ENCODE measurements around the gene LFNG. TPM values are rescaled to one million over a fixed set of nuclear protein-coding genes. Genes with fewer than 3 reads are reported as not detected.

LFNG gene, protein sequence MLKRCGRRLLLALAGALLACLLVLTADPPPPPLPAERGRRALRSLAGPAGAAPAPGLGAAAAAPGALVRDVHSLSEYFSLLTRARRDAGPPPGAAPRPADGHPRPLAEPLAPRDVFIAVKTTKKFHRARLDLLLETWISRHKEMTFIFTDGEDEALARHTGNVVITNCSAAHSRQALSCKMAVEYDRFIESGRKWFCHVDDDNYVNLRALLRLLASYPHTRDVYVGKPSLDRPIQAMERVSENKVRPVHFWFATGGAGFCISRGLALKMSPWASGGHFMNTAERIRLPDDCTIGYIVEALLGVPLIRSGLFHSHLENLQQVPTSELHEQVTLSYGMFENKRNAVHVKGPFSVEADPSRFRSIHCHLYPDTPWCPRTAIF
- polyA plus RNA-seq (2014; cell fraction: cytosol; rRNA removed) = 21.8 and 24.5 TPM in 2 replicates
- polyA plus RNA-seq (2014; cell fraction: nucleus; rRNA removed) = 50.4 and 51.5 TPM in 2 replicates

DNA sequence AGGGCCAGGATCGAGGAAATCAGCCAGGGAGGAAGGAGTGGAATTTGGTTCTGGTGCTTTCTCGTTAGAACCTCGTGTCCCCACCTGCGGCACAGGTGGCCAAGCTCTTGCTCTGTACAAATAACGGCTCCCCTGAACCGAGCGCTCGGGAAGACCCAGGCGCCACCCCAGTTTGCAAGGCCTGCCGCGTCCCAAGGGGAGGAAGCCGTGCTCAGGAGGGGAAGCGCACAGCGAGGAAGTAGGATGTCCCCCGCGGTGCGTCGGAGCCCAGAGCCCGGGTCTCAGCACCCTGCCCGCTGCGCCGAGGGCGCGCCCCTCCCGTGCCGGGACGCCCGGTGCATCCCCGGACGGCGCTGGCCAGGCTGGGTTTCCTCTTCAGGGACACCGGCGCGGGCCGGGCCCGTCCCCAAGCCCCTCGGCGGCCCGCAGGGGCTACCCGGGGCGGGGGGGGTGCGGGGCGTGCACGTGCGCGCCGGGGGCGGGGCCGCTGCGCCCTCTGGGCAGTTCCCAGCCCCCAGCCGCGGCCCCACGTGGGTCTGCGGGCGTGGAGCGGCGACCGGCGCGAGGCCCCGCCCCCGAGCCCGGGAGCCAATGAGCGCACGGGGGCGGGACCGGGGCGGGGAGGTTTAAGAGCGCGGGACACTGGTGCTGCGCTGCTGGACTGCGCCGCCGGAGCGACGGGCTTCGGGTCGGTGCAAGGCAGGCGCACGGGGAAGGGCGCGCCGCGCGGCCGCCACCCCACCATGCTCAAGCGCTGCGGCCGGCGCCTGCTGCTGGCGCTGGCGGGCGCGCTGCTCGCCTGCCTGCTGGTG is at the start of gene LFNG:
TSS of gene LFNG (plus strand) at position 656 of the 812 bp plus-strand sequence. CDS start at position 744, 88 bp downstream.
- peak; percentile 91 for DNase-seq (ENCODE audit: low spot score)

GRCh38 chr7:2470204-2471021 is 49.2 kb upstream of the LFNG start:
- DNase-seq (ENCODE audit: low spot score) = no peak

DNA sequence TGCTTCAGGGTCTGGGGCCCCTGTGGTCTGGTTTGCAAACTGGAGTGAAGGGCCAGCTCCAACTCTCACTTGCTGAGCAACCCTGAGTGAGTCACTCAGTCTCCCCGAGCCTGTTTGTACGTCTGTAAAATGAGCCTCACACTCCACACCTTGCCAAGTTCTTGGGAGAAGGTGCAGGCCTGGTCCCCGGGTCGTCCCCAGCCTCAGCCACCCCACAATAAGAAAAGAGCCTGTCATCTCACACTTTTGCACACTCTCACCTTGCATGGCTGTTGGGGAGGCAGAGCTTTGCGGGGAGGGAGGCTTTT is 48.6 kb upstream of the LFNG start:
- no peak for DNase-seq (ENCODE audit: low spot score)

- DNase-seq (ENCODE audit: low spot score) = peak; percentile 63
Observed at GRCh38 chr7:2471396-2471795, 48.2 kb upstream of the LFNG start.

DNA sequence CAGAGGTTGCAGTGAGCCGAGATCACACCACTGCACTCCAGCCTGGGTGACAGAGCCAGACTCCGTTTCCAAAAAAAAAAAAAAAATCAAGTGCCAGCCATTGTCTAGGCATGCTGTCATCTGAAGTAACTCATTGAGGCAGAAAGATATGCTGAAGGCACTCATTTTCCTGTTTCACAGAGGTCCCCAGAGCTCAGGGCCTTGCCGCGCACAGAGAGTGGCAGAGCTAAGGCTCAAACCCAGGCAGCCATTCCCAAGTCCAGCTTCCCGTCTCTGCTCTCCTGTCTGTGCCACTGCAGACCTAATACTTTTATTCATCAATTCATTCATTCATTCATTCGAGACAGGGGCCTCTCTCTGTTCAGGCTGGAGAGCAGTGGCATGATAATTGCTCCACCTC is 46.8 kb upstream of the LFNG start:
- DNase-seq (ENCODE audit: low spot score) = no peak

DNA sequence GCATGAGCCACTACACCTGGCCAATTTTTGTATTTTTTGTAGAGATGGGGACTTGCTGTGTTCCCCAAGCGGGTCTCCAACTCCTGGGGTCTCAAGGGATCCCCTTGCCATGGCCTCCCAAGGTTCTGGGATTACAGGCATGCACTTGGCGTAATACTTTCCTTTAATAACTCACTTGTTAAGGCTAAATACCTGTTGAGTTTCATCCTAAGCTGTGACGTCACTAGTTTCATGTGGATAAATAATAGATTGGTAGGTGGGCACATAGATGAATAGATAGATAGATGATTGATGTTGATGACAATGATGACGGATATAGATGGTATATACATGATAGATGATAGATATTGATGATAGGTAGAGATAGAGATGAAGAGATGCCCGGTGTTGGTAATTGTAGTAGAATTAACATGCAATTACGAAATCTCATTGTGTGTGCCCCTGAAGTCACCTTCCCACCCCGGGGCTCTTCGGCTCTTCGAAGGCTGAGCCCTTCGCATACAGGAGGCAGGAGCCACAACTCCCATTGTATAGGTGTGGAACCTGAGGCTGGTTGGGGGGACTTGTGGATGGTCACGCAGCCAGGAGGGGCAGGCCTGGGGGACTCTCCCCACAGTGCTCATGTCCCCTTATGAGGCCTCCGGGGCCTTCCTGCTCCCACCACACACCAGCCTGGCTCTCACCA is 45.9 kb upstream of the LFNG start:
- DNase-seq (ENCODE audit: low spot score) = no peak

GRCh38 chr7:2474224-2474623 is 45.4 kb upstream of the LFNG start:
- no peak for DNase-seq (ENCODE audit: low spot score)

GRCh38 chr7:2474813-2475677 is 44.5 kb upstream of the LFNG start:
- no peak for DNase-seq (ENCODE audit: low spot score)

DNA sequence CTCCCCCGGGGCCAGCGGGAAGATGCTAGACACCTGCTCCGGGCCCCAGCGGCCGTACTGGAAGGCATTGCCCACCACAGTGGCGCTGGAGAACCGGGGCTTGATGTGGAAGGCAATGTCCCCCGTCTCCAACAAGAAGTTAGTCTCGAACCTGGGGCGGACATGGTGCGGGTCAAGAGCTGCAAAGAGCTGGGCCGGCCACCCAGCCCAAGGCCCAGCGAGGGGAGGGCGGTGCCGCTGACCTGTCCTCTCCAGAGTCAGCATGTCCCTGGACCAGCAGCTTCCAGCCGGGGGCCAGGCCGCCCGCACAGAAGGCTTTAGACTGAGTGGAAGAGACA is 43.9 kb upstream of the LFNG start:
- no peak for DNase-seq (ENCODE audit: low spot score)

DNA sequence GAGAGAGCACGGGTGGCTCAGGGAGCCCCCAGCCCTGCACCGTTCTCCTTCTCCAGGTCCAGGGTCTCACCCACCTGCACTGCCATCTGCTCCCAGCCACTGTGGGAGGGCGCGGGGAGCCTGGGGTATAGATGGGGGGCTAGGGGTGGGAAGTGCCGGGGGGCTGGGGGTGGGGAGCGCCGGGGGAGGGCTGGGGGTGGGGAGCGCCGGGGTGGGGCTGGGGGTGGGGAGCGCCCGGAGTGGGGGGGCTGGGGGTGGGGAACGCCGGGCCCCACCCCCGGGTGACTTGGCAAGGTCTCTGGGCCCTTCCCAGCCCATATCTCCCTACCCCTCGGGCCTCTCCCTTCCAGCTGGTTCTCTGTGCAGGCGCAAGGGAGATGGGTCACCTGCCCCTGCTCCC is 43.3 kb upstream of the LFNG start, which contains the start of gene GRIFIN:
TSS of gene GRIFIN (minus strand) at position 101 of the 400 bp plus-strand sequence. CDS start at position 86, 15 bp downstream.
- no peak for DNase-seq (ENCODE audit: low spot score)

GRCh38 chr7:2476776-2477446 is 42.7 kb upstream of the LFNG start:
- no peak for DNase-seq (ENCODE audit: low spot score)

- DNase-seq (ENCODE audit: low spot score) = peak; percentile 78
Observed at GRCh38 chr7:2477447-2478398, 41.9 kb upstream of the LFNG start.

- DNase-seq (ENCODE audit: low spot score) = no peak
Observed at GRCh38 chr7:2478399-2478785, 41.2 kb upstream of the LFNG start.

- no peak for DNase-seq (ENCODE audit: low spot score)
Observed at GRCh38 chr7:2478800-2479199, 40.8 kb upstream of the LFNG start.

- DNase-seq (ENCODE audit: low spot score) = no peak
Observed at GRCh38 chr7:2479276-2480069, 40.1 kb upstream of the LFNG start.

DNA sequence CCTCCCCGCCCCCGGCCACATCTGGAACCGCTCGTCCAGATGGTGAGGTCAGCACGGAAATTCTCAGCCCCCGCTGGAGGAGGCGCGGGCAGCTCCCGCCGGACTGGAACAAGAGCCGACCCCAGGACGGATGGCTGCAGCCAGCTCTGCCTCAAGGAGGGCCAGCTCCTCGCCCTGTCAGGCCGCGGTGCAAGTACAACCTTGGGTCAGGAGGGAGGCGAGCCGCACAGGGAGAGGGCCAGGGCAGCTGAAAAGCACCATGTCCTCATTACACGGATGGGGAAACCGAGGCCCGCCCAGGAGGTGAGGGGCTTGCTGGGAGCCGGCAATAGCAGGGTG is 39.5 kb upstream of the LFNG start:
- no peak for DNase-seq (ENCODE audit: low spot score)

DNA sequence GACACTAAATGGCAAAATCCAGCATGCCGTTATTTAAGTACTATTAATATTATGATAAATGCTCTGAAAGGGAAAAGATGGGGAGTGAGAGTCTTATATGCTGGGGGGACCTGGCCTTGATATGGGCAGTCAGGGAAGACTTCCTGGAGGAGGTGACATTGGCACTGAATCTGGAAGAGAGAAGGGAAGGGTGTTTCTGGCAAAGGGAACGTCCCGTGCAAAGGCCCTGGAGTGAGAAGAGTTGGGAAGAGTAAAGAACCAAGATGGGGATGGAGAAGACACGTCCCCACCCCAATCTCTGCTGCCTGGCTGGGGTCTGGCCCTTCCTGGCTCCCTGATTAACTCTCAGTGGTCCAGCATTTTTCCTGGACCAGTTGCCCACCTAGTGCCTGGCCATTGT is 38.4 kb upstream of the LFNG start:
- no peak for DNase-seq (ENCODE audit: low spot score)
